Inflammatory macrophage treated with lipopolysaccharide for 1 hour (primary cell): Measurements from ENCODE around the gene MAP3K9.
"Not testable (repeated sequence)": the region's sequence is repeated elsewhere in the genome, so short reads cannot be mapped to it uniquely, and the experiment has no call there.

ENCODE experiments used
- DNase-seq, 2 donors: peaks; one replicate each; pipeline ENCODE4 v3.0.0-alpha.2; 2020 to 2022

Gene MAP3K9

GRCh38 chr14:70809225-70810219 is at the start of gene MAP3K9:
Gene MAP3K9, minus strand, starts transcription at chr14:70809513. Its CDS starts 342 bp downstream, at chr14:70809171.
- peak; percentile 10 to 50 for DNase-seq

GRCh38 chr14:70858641-70859040 is 49.3 kb upstream of the MAP3K9 start:
- no peak for DNase-seq

- DNase-seq = no peak
These were observed 48.2 kb upstream of the MAP3K9 start for GRCh38 chr14:70857496-70857890.

GRCh38 chr14:70856851-70857495 is 47.7 kb upstream of the MAP3K9 start:
- no peak for DNase-seq

GRCh38 chr14:70855486-70855885 is 46.2 kb upstream of the MAP3K9 start:
- DNase-seq = no peak

GRCh38 chr14:70853658-70854057 is 44.3 kb upstream of the MAP3K9 start:
- not testable (repeated sequence) for DNase-seq

GRCh38 chr14:70847406-70848090 is 38.2 kb upstream of the MAP3K9 start:
- DNase-seq = no peak

GRCh38 chr14:70845601-70846000 is 36.3 kb upstream of the MAP3K9 start:
- peak; percentile 3 to 22 for DNase-seq

GRCh38 chr14:70842851-70843462 is 33.6 kb upstream of the MAP3K9 start:
- DNase-seq = no peak

- no peak for DNase-seq
These were observed 28.8 kb upstream of the MAP3K9 start for GRCh38 chr14:70838076-70838475.

- no peak for DNase-seq
These were observed 27.6 kb upstream of the MAP3K9 start for GRCh38 chr14:70836946-70837345.

GRCh38 chr14:70833884-70834283 is 24.6 kb upstream of the MAP3K9 start:
- no peak for DNase-seq

- DNase-seq = no peak
These were observed 23.4 kb upstream of the MAP3K9 start for GRCh38 chr14:70832561-70833305.

GRCh38 chr14:70830998-70831781 is 21.9 kb upstream of the MAP3K9 start:
- no peak for DNase-seq

GRCh38 chr14:70828188-70828587 is 18.9 kb upstream of the MAP3K9 start:
- DNase-seq = no peak

GRCh38 chr14:70827752-70828151 is 18.4 kb upstream of the MAP3K9 start:
- DNase-seq = no peak

GRCh38 chr14:70827347-70827746 is 18.0 kb upstream of the MAP3K9 start:
- DNase-seq = no peak

GRCh38 chr14:70823281-70823680 is 14.0 kb upstream of the MAP3K9 start:
- DNase-seq = no peak

- no peak for DNase-seq
These were observed 13.3 kb upstream of the MAP3K9 start for GRCh38 chr14:70822530-70823185.
